Measurements from ENCODE around the gene OR8B8. TPM values are rescaled to one million over a fixed set of nuclear protein-coding genes. Genes with fewer than 3 reads are reported as not detected.
A peak's percentile ranks its signal among the peaks of the same experiment; 100 is the strongest.

The OR8B8 gene
- total RNA-seq, 1 donor from 2014 or later, result not detected

DNA sequence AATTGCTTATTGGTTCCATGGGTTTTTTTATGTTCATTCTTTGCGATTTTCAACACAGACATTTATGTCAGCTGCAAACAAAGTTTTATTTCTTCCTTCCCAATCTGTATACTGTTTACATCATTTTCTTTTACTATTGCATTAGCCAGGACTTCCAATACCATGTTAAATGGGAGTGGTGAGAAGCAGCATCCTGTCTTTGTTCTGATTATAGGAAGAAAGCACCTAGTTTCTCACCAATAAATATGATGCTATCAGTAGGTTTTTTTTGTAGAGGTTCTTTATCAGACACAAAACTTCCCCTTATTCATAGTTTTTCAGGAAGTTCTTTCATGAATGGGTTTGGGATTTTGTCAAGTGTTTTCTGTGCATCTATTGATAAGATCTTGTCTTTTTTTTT, 28.0 kb upstream of the OR8B8 start:
- TF ChIP-seq, protein P1, sequence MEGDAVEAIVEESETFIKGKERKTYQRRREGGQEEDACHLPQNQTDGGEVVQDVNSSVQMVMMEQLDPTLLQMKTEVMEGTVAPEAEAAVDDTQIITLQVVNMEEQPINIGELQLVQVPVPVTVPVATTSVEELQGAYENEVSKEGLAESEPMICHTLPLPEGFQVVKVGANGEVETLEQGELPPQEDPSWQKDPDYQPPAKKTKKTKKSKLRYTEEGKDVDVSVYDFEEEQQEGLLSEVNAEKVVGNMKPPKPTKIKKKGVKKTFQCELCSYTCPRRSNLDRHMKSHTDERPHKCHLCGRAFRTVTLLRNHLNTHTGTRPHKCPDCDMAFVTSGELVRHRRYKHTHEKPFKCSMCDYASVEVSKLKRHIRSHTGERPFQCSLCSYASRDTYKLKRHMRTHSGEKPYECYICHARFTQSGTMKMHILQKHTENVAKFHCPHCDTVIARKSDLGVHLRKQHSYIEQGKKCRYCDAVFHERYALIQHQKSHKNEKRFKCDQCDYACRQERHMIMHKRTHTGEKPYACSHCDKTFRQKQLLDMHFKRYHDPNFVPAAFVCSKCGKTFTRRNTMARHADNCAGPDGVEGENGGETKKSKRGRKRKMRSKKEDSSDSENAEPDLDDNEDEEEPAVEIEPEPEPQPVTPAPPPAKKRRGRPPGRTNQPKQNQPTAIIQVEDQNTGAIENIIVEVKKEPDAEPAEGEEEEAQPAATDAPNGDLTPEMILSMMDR (IDR thresholded peaks at IDR 0.05), result no peak
- intact Hi-C loops (cut with DNase I), result no loop called here

DNA sequence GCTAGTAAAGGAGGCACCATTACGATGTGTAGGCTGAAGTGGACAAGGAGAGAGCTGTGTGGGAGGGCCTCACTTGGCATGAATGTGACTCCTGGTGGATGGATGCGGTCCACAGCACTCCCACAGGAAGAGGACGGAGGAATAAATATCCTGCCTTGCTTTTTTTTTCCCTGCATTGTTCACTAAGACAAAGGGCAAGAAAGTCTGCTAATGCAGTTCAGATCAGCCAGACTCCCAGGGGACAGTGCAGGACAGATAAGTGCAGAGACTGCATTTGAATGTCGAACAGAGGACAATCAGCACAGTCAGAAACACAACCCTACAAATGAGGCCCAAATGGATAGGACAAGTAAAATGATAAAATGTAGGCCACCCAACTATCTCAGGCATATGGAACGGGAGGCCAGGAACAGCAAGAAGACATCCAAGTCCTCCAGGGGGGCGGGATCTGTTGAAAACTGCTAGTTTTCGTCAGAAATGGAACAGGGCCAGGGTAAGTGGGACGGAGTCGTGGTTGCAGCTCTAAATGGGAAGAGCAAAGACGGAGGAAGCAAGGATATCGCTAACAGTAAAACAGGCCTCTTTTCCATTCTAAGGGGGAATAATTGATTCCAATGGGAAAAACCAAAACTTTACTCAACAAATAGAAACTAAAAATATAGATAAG, 25.2 kb upstream of the OR8B8 start:
- intact Hi-C loops (cut with DNase I), result no loop called here
- TF ChIP-seq, protein P1 (IDR thresholded peaks at IDR 0.05), result no peak
- no peaks in the 10 kb centered on the region for H3K4me1 ChIP-seq
- H3K9me3 ChIP-seq, result no peaks in the 10 kb centered on the region
- no peaks in the 10 kb centered on the region for H3K27me3 ChIP-seq (ENCODE audit: low read depth)
- DNase-seq, result no peak
- no peak overlapping the region for H3K4me3 ChIP-seq
- no peak overlapping the region for H3K27ac ChIP-seq
- H3K36me3 ChIP-seq, result no peaks in the 10 kb centered on the region
- ATAC-seq, result no peak

More for the DNA sequence above, 28.0 kb upstream of the OR8B8 start:
- DNase-seq, result no peak
- Histone ChIP-seq H3K4me3 (no peak overlapping the region), H3K4me1 (no peaks in the 10 kb centered on the region), H3K36me3 (no peaks in the 10 kb centered on the region), H3K27ac (no peak overlapping the region), H3K9me3 (no peaks in the 10 kb centered on the region), H3K27me3 (ENCODE audit: low read depth) (no peaks in the 10 kb centered on the region)
- no peak for ATAC-seq

DNA sequence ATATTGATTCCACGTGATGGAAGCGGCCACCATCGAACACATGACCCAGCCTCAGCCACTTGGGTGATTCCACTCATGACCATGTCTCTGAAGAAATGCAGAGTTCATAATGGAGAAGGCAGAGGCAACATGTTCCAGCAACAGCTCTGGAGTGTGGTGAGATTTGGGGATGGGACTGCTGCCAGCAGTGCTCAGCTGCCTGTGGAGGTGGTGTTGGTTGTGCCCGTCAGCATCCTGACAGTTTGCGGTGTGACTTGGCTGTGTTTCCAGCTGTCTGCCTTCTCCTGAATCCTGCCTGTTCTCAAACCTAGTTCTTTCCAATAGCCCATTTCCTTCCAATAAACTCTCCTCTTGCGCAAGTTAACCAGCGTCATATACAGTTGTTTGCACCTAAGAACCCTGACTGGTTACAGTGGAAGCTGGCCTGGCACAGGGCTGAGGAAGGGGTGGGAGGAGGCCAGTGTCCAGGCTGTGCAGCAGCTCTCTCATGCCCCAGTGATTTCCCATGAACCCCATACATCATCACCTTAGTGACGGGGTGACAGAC, 22.0 kb upstream of the OR8B8 start:
- Histone ChIP-seq H3K9me3 (no peaks in the 10 kb centered on the region), H3K36me3 (no peaks in the 10 kb centered on the region), H3K27me3 (ENCODE audit: low read depth) (no peaks in the 10 kb centered on the region), H3K4me1 (no peaks in the 10 kb centered on the region), H3K4me3 (no peak overlapping the region), H3K27ac (no peak overlapping the region)
- DNase-seq (no peak), ATAC-seq (peak; percentile 29 to 37)
- TF ChIP-seq, protein P1 (IDR thresholded peaks at IDR 0.05), result no peak
- intact Hi-C loops (cut with DNase I), result no loop called here

DNA sequence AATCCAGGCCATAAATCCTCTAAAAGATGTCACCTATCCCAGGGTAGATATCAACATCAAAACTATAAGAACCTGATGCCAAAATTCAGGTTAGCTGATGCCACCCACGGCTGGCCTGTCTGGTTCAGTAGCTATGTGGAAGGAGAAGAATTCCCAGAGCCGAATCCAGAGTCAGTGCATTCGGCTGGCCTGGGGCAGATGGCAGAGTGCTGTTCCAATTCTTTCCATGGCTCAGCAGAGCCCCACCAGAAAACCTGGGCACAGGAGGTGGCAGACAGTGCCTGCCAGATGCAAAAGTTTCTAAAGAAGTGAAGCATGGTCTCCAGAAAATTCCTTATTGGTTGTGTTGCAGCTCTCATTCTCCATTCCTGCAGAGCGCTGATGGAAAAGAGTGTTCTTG, 19.9 kb upstream of the OR8B8 start:
- H3K4me3 ChIP-seq, result no peak overlapping the region
- no peaks in the 10 kb centered on the region for H3K27me3 ChIP-seq (ENCODE audit: low read depth)

DNA sequence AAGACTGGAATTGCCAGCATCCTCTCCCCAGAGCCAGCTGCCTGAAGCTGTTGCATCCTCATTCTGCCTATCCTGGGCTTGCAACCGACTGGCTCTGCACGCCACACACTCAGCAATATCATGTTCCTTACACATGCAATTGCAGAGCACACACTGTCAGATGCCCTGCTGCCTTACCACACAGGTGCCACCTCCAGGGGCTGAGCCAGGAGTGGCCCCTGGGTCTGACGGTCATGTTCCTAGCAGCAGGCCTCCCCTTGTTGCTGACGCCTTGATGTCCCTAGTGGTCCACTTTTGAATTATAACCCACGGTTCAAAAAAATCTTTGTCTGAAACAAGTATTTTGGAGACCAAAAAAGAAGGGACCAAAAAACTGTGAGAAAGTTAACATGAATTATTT, 18.5 kb upstream of the OR8B8 start:
- Histone ChIP-seq H3K4me1 (no peaks in the 10 kb centered on the region), H3K27me3 (ENCODE audit: low read depth) (no peaks in the 10 kb centered on the region), H3K27ac (no peak overlapping the region), H3K36me3 (no peaks in the 10 kb centered on the region), H3K9me3 (no peaks in the 10 kb centered on the region), H3K4me3 (no peak overlapping the region)
- ATAC-seq (no peak), DNase-seq (no peak)
- TF ChIP-seq, protein P1 (IDR thresholded peaks at IDR 0.05), result no peak
- intact Hi-C loops (cut with DNase I), result no loop called here

More for the DNA sequence above, 19.9 kb upstream of the OR8B8 start:
- no peak for DNase-seq
- intact Hi-C loops (cut with DNase I), result no loop called here
- TF ChIP-seq, protein P1 (IDR thresholded peaks at IDR 0.05), result no peak
- no peaks in the 10 kb centered on the region for H3K36me3 ChIP-seq
- ATAC-seq, result no peak
- no peaks in the 10 kb centered on the region for H3K9me3 ChIP-seq
- H3K27ac ChIP-seq, result no peak overlapping the region
- H3K4me1 ChIP-seq, result no peaks in the 10 kb centered on the region

Measured in lower lobe of right lung (tissue), 2 donors.